GM12874 (cell line): Measurements from ENCODE around the gene ARHGAP24.

Source experiments
- TF ChIP-seq, protein P1 (sequence below): IDR thresholded peaks from 2 replicates; pipeline ENCODE4 v1.5.1; 2011; ENCODE audit warnings: low read depth, mild to moderate bottlenecking, control low read depth, low read length, moderate library complexity; ENCODE audit not compliant: insufficient read depth

The ARHGAP24 gene

GRCh38 chr4:86013621-86014020 lies 538.7 kb downstream of the ARHGAP24 start:
- TF ChIP-seq, protein P1, sequence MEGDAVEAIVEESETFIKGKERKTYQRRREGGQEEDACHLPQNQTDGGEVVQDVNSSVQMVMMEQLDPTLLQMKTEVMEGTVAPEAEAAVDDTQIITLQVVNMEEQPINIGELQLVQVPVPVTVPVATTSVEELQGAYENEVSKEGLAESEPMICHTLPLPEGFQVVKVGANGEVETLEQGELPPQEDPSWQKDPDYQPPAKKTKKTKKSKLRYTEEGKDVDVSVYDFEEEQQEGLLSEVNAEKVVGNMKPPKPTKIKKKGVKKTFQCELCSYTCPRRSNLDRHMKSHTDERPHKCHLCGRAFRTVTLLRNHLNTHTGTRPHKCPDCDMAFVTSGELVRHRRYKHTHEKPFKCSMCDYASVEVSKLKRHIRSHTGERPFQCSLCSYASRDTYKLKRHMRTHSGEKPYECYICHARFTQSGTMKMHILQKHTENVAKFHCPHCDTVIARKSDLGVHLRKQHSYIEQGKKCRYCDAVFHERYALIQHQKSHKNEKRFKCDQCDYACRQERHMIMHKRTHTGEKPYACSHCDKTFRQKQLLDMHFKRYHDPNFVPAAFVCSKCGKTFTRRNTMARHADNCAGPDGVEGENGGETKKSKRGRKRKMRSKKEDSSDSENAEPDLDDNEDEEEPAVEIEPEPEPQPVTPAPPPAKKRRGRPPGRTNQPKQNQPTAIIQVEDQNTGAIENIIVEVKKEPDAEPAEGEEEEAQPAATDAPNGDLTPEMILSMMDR: no peak

DNA sequence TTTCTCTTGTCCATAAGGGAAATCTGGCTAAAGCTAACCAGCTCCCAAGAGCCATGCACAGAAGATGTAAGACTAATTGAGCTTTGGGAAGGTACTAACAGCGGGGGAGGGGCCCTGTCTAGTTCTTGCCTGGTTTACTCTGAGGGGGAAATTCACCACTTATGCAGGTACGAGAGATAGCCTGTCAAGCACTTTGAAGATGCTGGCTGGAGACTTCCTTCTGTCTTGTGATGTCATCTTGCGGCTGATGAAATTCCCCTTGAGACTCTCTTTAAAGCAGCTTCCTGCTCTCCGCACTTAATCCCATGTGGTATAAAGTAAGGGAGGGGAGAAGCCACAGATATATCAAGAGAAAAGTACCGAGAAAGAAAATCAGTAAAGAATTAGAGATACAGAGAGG lies 539.6 kb downstream of the ARHGAP24 start:
- TF ChIP-seq, protein P1: no peak

GRCh38 chr4:86015412-86016350 lies 540.7 kb downstream of the ARHGAP24 start:
- TF ChIP-seq, protein P1: no peak

GRCh38 chr4:86019362-86019761 lies 544.4 kb downstream of the ARHGAP24 start:
- TF ChIP-seq, protein P1: no peak

DNA sequence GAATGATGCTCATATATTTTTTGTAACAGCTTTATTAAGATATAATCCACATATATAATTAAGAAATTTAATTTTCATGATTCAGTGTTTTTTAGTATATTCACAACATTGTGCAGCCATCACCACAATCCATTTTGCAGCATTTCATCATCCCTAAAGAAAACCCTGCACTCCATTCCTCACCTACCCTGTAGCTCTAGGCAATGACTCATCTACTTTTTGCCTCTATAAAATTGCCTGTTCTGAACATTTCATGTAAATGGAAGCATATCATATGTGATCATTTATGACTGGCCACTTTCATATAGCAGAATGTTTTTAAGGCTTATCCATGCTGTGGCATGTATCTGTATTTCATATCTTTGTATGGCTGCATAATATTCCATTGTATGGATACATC lies 545.0 kb downstream of the ARHGAP24 start:
- TF ChIP-seq, protein P1: no peak

GRCh38 chr4:86026720-86027119 lies 551.8 kb downstream of the ARHGAP24 start:
- TF ChIP-seq, protein P1: no peak

- TF ChIP-seq, protein P1: no peak
Observed at GRCh38 chr4:86031927-86032326, 557.0 kb downstream of the ARHGAP24 start.
